Left renal cortex interstitium (tissue), 4 donors: ENCODE measurements around the gene WNT5B. TPM values are rescaled to one million over a fixed set of nuclear protein-coding genes. Genes with fewer than 3 reads are reported as not detected.
"Not testable (repeated sequence)": the region's sequence is repeated elsewhere in the genome, so short reads cannot be mapped to it uniquely, and the experiment has no call there.

Experiments
- DNase-seq, 4 donors: peaks; one replicate each; pipeline ENCODE4 v3.0.0-alpha.2; 2013; ENCODE audit warnings: low read depth in 4 of 4, low spot score in 2 of 4, missing footprints in 1 of 4
- polyA plus RNA-seq, 4 donors: library from polyadenylated mRNA; unstranded; fragments of 120-200 nt; gene quantifications; one replicate each; pipeline ENCODE4 v1.2.1, GENCODE V29; 2013; ENCODE audit not compliant: insufficient read length in 4 of 4

The WNT5B gene
- polyA plus RNA-seq, 4 donors = 5.2 to 10.7 (median 6.9) TPM

DNA sequence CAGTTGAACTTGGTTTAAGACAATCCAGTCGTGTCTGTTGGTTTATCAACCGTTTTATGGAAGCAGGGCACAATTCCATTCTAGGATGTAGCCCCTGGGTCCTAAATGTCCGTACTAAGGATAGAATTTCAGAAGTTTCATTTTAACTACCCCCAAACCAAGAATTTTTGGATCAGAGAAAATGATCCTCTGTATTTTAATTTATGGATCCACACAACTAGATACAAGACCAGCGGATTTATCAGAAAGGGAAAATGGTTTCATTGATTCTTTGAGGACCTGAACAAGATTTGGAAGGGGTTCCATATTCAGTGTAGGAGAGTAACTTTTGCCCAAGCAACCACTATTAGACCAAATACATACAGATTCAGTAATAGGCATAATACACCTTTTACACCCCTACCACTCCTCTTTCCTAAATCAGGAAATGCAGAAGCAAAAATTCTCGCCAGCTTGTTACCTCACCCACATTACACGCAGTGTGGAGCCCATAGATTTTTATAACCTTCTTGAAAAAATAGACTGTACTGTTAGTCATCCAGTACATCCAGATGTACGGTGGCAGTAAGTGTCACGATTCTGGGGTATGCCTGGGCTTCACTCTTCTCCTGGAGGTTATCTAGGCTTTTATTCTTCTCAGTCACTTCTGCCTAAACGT, 33.2 kb upstream of the WNT5B start:
- DNase-seq = no peak

DNA sequence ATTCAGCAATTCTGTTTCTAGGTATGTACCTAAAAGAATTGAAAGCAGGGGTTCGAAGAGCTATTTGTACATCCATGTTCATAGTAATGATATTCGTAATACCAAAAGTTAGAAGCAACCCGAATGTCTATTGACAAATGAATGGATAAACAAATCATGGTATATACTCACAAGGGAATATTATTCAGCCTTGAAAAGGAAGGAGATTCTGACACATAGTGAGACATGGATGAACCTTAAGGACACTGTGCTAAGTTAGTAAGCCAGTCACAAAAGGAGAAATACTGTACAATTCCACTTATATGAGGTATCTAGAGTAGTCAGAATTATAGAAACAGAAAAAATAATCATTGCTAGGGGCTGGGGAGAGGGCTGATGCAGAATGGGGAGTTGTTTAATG, 30.3 kb upstream of the WNT5B start:
- no peak for DNase-seq

DNA sequence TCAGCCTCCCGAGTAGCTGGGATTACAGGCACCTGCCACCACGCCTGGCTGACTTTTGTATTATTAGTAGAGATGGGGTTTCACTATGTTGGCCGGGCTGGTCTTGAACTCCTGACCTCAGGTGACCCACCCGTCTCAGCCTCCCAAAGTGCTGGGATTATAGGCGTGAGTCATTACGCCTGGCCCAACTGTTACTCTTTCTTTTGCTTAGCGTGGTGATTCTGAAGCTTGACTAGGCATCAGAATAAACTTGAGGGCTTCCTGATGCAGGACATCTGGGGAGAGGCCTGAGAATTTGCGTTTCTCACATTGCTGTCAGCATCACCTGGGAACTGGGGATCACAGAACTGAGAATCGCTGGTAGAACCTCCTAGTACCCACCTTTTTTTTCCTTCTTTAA, 26.3 kb upstream of the WNT5B start:
- DNase-seq = not testable (repeated sequence)

DNA sequence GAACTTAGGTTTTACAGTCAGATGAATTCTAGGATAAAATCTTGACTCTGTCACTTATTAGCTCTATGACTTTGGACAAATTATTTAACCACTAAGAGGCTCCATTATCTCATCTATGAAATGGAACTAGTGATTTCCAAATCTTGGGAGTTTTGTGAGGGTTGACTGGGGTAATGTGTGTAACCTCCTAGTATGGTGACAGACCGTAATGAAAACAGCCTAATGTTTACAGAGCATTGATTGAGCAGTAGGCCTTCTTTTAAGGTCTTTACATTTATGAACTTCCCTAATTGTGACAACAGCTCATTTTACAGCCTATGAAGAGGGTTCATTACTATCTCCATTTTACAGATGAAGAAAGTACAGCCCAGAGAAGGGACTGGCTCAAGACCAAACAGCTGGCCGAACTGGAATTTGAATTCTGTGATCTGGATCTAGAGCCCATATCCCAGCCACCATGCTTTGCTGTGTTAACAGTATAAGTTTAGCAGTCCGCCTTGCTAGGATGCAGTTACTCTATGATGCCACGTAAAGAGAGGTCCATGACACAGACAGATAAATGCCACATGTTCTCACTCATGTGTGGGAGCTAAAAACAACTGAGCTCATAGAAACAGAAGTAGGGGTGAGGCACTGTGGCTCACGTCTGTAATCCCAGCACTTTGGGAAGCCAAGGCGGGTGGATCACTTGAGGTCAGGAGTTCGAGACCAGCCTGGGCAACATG, 25.6 kb upstream of the WNT5B start:
- no peak for DNase-seq

DNA sequence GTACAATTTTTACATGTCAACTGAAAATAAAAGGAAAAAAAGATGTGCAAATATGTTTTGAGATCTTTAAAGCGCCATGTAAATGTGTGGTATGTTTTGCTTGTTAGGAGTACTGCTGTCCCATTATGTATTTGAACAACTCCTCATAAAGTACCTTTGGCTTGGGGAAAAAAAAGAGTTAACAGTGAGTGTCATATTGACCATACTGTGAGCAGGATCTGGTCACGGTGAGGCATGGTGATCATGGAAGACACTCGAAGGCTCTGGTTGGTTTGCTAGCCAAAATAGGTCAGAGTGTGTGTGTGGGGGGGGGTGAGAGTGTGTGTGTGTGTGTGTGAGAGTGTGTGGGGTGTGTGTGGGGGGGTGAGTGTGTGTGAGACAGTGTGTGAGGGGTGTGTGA, 24.6 kb upstream of the WNT5B start:
- no peak for DNase-seq

DNA sequence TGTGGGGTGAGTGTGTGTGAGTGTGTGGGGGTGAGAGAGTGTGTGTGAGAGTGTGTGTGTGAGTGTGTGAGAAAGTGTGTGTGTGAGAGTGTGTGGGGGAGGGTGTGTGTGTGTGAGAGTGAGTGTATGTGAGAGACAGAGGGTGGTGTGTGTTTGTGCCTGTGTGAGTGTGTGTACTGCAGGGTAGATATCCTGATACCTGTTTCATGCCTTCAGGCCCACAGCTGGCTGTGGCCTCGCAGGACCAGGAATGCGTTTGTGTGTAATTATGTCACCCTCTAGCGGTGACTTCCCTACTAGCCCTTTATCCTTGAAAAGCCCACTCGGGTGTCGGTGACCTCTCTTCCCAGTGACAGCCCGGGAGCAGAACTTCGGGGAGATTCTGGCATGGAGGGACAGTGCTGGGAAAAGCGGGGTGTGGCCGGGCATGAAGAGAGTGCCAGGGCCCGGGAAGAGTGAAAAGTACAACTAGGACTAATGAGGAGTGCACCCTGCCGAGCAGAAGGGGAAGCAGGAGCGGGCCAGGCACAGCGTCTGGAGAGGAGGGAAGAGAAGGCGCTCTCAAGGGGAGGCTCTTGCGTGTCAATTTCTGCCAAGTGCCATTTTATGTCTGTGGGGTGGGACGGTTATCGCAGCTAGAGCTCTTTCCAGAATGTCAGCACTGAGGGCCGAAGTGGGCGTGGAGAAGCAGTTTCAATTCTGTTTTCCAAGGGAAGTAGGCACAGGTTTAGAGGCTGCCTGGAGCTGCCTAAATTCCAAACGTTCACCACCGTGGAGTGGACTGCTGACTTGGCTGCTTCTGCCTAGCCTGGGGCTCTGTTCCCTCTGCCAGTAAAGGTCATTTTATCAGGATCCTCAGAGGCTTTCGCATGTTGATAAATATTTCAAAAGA, 23.7 kb upstream of the WNT5B start:
- DNase-seq = peak in 1 of 4 donors; percentile 86

DNA sequence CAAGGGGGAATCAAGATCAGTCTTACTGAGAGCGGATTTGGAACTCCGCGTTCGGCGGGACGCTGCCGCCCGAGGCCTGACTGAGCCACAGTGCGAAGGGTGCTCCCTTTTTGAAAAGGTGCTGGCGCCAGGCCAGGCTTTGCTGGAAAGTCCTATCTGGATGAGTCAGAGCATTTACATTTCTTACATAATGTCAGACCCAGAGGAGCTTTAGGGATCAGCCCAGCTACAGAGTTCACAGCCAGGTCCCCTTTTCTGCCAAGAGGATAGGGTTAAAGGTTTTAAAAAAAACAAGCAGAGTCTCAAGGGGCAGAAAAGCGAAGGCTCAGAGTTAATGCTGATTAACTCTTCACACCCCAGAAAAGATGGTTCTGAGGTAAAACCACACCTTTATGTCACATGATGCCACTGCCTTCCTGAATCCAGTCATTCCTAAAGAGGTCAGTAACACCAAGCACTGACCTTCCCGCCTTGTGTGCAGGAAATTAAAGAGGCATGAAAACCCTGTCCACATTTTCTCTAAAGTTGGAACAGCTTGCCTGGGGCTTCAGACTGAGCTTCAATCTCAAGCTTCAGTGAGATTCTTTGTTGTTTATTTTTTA, 22.9 kb upstream of the WNT5B start:
- no peak for DNase-seq

DNA sequence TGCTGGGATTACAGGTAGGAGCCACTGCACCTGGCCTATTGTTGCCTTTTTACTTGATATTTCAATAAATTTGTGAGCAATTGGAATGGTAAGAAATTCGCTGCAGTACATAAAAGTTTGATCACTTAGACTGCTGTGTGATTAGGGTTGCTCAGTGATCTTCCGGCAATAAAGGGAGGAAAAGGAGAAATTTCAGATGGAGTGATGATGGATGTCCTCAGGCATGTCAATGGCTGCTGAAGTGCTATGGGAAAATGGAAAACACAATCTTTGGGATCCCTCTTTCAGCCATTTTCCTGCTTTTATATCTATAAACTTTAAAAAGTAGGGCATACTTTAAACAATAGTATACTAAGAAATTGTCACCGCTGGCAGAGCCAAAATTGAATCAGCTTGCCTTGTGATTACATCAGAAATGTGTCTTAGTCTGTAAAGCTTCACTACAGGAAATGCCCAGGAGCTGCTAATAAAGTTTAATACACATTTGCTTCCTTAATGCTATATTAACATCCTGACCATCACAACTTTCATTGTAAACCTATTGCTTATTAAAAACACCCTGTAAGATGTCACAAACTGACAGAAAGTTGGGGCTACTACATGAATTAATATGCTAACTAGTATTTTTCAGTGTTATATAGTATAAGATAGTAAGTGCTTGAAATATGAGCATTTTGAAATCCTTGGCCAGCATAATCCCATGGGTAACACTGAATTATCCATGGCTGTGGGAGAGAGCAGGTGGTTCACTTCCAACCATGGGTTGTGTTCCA, 20.9 kb upstream of the WNT5B start:
- no peak for DNase-seq

DNA sequence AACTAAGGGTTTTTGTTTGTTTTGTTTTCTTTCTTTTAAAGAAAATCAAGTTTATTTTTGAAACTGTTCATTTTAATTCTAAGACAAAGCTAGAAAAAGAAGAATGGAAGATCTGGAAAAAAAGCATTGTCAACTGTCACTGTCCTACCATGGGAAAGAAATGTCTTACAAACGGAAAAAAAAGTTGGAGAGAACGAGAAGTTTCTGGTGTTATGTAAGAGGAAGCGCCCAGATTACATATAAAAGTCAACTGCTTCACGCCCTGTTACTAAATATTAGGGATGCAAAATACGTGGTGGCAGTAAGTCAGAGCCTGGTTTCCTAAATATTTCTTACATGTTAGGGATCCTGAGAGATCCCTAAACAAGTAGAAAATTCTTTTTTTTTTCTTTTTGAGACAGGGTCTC, 20.3 kb upstream of the WNT5B start:
- DNase-seq = no peak

DNA sequence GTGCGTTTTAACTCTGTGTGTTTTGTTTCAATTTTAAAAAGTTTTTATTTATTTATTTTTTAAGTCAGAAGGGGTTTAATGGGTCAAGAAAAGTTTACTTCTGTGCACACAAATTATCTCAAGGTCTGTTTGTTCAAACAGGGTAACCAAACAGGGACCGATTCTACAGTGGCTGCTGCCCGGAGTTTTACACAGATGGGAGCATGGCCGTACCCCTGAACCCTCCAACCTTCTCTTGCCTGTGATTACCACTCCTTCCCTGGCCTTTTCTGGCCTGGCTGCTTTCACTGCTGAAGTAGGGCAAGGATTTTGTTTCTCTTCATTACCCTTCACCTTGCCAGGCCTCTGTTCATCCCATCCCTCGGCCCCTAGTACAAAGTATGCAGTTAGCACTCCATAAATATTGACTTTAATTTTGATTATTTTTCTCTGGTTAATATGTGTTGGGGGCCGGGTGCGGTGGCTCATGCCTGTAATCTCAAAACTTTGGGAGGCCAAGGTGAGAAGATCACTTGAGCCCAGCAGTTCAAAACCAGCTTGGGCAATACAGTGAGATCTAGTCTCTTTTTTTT, 18.9 kb upstream of the WNT5B start:
- DNase-seq = no peak

DNA sequence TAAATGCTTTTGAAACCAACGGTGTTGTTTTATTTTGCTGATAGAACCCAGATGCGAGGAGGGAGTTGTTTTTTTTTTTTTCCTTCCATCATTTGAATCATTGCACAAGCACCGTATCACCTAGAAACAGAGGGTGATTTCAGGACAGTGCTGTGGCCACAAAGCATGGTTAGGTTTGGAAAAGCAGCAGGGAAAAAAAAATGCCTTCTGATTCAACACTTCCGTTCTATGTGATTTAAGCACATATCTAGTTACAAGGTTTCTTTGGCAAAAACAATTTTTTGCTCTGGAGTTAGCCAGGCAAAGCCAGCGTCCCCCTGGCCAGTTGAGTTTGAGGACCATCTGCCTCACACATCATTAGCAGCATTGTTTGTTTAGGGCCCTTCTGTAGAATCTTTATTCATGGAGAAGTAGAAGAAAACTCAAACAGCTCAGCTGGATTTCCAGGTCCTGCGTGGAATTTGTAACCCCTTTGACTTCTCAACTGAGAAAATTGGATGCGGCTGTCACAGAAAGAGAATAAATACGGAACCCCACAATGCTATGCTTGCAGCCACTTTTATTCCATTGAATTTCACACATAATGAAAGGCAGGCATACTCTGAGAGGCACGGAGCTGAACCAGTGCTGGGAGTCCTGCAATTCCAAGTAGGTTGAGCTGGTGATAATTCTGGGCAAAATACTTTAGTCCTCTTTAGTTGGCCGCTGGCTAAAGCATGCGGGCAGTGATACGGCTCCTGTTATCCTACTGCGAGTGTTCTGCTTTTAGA, 17.0 kb upstream of the WNT5B start:
- DNase-seq = no peak

DNA sequence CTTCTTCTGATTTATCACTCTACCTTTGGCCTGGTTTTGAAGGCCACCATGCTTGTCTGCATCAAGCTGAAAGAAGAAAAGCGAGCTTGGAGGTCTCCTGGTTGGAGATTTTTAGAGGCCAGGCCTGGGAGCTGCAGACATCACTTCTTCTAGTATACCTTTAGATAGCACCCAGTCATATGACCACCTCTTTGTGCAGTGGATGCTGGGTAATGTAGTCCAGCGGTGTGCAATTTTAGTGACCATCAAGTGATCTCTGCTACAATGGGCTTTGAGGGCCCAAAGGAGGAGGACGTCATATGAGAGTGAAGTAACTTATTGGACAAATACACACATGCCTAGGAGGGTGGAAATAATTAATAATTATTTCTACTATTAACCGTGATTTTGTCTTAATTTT, 15.2 kb upstream of the WNT5B start:
- DNase-seq = no peak

DNA sequence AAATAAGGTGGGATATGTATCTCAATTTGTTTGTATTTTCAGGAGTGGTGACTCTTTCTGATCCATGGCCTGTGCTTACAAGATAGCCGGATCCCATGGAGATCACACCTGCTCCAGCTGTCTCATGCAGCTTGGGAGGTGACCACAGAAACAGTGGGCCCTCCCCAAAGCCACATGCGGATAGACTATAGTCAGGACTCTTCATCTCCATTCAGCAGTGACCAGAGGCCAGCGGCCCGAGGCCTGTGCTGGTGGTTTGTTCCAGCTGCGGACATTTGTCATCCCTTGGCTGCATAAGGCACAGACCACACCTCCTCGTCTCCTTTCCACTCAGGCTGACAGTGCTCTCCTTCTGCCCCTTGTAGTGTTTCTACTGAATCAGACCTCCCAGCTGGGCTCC, 14.7 kb upstream of the WNT5B start:
- no peak for DNase-seq

DNA sequence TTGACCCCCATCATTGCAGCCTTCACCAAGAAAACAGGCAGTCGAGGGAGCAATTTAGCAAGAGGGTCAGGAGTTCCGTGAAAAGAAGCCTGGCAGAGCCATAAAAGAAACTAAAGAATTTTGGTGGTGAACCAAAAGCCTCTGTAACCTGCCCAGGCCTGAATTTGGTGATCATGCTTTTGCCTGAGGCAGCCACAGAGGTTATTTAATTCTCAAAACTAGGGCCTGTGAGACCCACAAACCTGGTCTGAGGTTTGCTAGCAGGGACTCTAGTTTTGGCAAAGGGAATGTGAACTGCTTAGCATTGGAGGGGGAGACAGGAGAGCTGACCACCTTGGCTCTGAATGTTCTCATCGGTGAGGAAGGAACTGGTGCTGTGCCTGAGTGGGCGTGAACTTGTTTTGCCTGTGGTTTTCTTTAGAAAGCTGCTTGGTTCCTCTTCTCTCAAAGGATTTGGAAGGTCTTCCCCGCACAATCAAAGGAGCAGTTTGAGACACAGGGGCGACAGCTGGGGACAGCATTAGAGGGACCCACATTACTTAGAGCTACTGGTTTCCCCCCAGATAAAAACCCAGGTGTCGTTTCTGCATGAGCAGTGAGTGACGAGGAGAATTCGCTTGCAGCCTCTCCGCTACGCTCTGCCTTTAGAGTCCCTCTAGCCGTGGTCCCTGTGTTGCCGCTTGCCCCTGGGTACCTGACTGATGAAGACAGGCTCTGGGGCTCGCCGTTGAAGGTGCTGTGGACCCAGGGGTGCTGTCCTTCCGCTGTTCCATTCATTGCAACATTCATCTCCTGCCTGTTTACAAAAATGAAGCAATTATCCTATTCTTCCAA, 12.6 kb upstream of the WNT5B start:
- DNase-seq = no peak

DNA sequence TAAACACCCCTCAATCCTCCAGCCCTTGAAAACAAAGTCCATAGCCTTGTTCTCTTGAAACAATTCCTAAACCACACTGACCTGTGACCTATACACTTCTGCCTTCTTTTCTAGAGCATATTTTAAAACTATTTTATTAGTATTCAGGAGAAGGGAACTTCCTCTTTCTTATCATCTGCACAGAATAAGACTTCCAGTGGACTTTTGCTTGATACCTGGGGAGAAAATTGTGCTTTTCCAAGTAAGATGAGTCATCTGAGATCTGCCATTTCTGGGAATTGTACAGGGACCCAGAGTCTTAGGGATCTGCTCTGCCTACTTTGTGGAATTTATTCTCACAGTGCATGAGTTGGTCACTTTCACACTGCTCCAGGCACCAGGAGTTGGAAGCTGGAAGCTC, 10.5 kb upstream of the WNT5B start:
- DNase-seq = no peak

DNA sequence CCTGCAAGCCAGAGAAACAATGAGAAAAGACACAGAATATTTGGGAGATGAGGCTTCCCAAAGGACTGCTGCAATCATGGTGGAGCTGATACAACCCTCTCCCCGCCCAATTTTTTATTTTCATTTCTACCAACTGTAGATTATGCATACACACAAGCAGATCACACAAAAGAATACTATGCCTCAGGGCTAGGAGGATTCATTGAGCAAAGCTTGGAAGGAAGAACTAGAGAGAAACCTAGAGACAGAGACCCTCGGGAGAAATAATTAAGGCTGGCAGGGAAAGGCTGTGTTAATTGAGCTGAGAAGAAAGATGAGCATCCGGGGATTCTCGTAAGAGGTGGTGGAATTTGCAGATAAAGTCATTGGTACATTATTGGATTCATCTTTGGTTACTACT, 9.9 kb upstream of the WNT5B start:
- DNase-seq = no peak

DNA sequence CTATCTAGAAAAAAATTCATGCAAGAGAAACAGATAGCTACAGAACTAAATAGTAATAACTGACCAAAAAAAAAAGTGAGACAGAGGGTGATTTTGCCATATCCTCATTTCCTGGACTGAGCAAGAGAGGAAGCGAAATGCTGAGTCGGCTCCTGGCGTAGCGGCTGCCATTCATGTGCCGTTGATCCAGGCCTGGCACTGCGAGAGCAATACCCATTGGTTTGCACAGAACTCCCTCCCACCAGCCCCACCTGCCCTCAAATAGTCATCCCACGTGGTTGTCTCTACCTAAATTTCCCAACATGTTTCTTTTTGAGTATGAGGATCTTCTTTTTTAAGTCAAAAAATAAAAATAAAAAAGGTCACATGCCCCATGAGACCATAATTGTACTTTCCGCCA, 9.4 kb upstream of the WNT5B start:
- DNase-seq = no peak

DNA sequence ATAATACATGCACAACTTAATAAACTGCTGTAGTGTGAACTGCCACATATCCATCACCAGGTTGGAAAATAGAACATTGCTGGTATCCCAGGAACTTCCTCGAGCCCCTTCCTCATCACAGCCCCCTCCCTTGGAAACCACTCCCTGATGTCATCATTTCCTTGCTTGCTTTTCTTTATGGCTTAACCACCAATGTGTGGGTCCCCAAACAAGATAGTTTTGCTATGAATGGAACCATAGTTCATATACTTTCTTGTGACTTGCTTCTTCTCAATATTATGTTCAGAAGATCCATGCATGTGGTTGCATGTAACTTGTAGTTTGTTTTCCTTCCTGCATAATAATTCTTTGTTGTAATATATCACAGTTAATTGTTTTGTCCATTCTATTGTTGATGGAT, 8.9 kb upstream of the WNT5B start:
- no peak for DNase-seq
